Mucosa of descending colon (tissue), 3 donors: Measurements from ENCODE around the gene ATP8A2. TPM values are rescaled to one million over a fixed set of nuclear protein-coding genes. Genes with fewer than 3 reads are reported as not detected.

Source experiments
- ATAC-seq: fragments of 200-7000 bp; cut with Tn5 transposase; one replicate; pipeline ENCODE4 v1.9.1; 2020; ENCODE audit warnings: mild to moderate bottlenecking, moderate library complexity
- DNase-seq, 3 donors: peaks; one replicate each; pipeline ENCODE4 v3.0.0-alpha.2; 2020
- H3K36me3 ChIP-seq: fragments of 200-600 bp; one replicate; pipeline ENCODE4 v1.8.0; 2021; ENCODE audit warnings: low read depth, mild to moderate bottlenecking
- H3K4me1 ChIP-seq: fragments of 200-600 bp; one replicate; pipeline ENCODE4 v1.8.0; 2021; ENCODE audit warnings: low read depth, mild to moderate bottlenecking
- H3K4me3 ChIP-seq: fragments of 200-600 bp; one replicate; pipeline ENCODE4 v1.8.0; 2021; ENCODE audit warnings: mild to moderate bottlenecking
- H3K9me3 ChIP-seq: fragments of 200-600 bp; one replicate; pipeline ENCODE4 v1.8.0; 2021; ENCODE audit warnings: mild to moderate bottlenecking
- CTCF ChIP-seq: fragments of 200-600 bp; IDR thresholded peaks from one replicate; pipeline ENCODE4 v1.8.0; 2022; ENCODE audit warnings: antibody characterized with exemption, mild to moderate bottlenecking
- intact Hi-C, 2 donors: fragments of 100-400 bp; cut with DNase I in 1 of 2; cut with micrococcal nuclease in 1 of 2; formaldehyde crosslinking; loops; one replicate each; pipeline versions ENCODE4 v1.11.0 to v1.11.1; 2022; cut with DNase I, micrococcal nuclease
- total RNA-seq, 3 donors: library from RNA; stranded (reverse); fragmentation: NEBNext Ultra II Directional in 2 of 3; extraction: Animal tissue kit (Norgen Biotek cat#: 25700) in 2 of 3; gene quantifications; one replicate each; pipeline versions ENCODE4 v1.2.1 to v1.2.4, GENCODE V29; 2021 to 2023
- donor health status: DM: no; HTN: no; CAD: no; lungs with moderate emphysema.
- donor health status: DM: no; HTN: no; CAD: no.
- donor health status: DM: no; HTN: yes; CAD: no.

ATP8A2 gene
- total RNA-seq, 3 donors from 2014 or later, result 0.22 to 3.6 (median 0.41) TPM

DNA sequence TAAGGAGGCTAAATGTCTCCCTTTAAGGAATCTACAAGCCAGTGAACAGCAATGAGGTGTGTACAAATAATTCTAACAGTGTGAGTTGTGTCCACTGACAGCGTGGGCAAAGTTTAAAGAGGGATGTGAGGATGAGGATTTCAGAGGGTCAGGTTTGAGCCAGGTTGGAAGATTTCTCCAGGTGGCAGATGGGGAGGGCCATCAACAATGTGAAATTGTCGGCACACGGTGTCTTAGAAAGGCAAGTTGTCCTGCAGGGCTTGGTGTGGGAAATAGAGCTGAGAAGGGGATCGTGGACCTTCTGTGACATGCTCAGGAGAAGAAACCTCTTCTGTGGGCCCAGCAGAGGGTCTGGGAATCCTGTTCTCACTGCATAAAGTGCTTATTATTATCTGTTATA lies 52.1 kb downstream of the ATP8A2 start:
- H3K9me3 ChIP-seq, result no peaks in the 10 kb centered on the region
- H3K36me3 ChIP-seq, result no peaks in the 10 kb centered on the region
- intact Hi-C loops, result no loop called here
- no peak for ATAC-seq
- no peak overlapping the region for H3K4me3 ChIP-seq
- TF ChIP-seq CTCF, result no peak
- DNase-seq, result no peak
- no peaks in the 10 kb centered on the region for H3K4me1 ChIP-seq

DNA sequence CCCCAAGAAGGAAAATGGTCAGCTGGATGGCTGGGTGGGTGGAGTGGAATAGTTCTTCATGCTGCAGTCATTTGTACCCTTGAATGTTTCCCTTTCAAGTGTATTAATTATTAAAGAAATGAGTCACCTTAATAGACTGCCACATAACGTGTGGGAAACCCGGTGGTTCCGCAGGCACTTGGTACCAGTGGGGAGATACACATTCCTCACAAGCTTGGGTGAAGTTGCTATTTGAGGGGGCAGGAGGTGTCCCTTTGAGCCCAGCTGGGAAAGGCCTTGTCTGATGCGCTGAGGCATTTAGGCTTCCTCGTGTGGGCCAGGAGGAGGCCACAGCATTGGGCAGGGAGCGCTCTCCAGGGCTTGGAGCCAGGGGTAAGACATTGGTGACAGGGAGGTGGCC lies 57.7 kb downstream of the ATP8A2 start:
- H3K36me3 ChIP-seq, result no peaks in the 10 kb centered on the region
- TF ChIP-seq CTCF, result no peak
- intact Hi-C loops, result no loop called here
- DNase-seq (no peak), ATAC-seq (no peak)
- no peak overlapping the region for H3K4me3 ChIP-seq
- no peaks in the 10 kb centered on the region for H3K9me3 ChIP-seq
- H3K4me1 ChIP-seq, result no peaks in the 10 kb centered on the region

- no peaks in the 10 kb centered on the region for H3K36me3 ChIP-seq
- intact Hi-C loops, result no loop called here
- ATAC-seq, result no peak
- no peaks in the 10 kb centered on the region for H3K9me3 ChIP-seq
- H3K4me3 ChIP-seq, result no peak overlapping the region
- no peak for TF ChIP-seq CTCF
- no peaks in the 10 kb centered on the region for H3K4me1 ChIP-seq
- DNase-seq, result no peak
Measured at GRCh38 chr13:25432691-25433090, 60.9 kb downstream of the ATP8A2 start.

DNA sequence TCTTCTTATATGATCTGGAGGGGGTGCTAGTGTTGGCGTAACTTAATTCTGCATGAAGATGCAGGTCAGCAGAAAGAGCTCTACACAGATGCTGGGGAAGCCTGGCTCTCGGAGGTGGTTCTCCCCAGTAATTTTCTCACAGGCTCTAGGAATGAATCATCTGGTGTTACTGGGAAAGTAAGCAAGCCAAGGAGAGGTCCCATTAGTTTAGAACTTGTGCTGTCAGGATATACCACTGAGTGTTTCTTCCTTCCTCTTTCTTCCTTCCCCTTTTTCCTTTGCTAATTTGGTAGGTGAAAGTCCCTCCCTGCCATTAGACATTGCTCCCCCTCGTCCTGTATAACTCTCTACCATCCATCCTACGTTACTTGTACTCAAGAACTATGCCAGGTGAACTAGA lies 68.3 kb downstream of the ATP8A2 start:
- ATAC-seq (no peak), DNase-seq (no peak)
- Histone ChIP-seq H3K4me3 (no peak overlapping the region), H3K36me3 (no peaks in the 10 kb centered on the region), H3K4me1 (no peaks in the 10 kb centered on the region), H3K9me3 (no peaks in the 10 kb centered on the region)
- intact Hi-C loops, result no loop called here
- TF ChIP-seq CTCF, result no peak

- DNase-seq, result no peak
- no peak for TF ChIP-seq CTCF
- intact Hi-C loops, result no loop called here
- H3K9me3 ChIP-seq, result peaks cover 4% of the 10 kb centered on the region
- H3K4me1 ChIP-seq, result no peaks in the 10 kb centered on the region
- no peak overlapping the region for H3K4me3 ChIP-seq
- H3K36me3 ChIP-seq, result no peaks in the 10 kb centered on the region
- no peak for ATAC-seq
Measured at GRCh38 chr13:25446261-25446660, 74.5 kb downstream of the ATP8A2 start.

GRCh38 chr13:25447396-25447795 lies 75.6 kb downstream of the ATP8A2 start:
- no peak for ATAC-seq
- no peaks in the 10 kb centered on the region for H3K4me1 ChIP-seq
- no peaks in the 10 kb centered on the region for H3K36me3 ChIP-seq
- no peak for TF ChIP-seq CTCF
- H3K9me3 ChIP-seq, result peaks cover 4% of the 10 kb centered on the region
- DNase-seq, result no peak
- intact Hi-C loops, result no loop called here
- H3K4me3 ChIP-seq, result no peak overlapping the region
